SK-N-SH (cell line): Measurements from ENCODE around the gene GPX6. TPM values are rescaled to one million over a fixed set of nuclear protein-coding genes. Genes with fewer than 3 reads are reported as not detected.

ENCODE experiments used
- CTCF ChIA-PET: fragments of 300-600, 350-600 bp; formaldehyde crosslinking; extraction: SDS; loops from one replicate; lab custom pipeline; 2021; lab: Yijun Ruan, JAX
- POLR2A ChIA-PET: fragments of 350-600 bp; sonication (Branson Sonifier 250); formaldehyde crosslinking; extraction: SDS; loops from one replicate; lab custom pipeline; 2020; ENCODE audit warnings: antibody characterized with exemption, inconsistent platforms; lab: Yijun Ruan, JAX
- DNase-seq: peaks from one replicate; pipeline ENCODE4 v3.0.0; 2012
- H2AFZ ChIP-seq: fragments of 200-600 bp; sonication (generic); 2 replicates; pipeline ENCODE4 v1.8.1; 2016; ENCODE audit warnings: antibody characterized with exemption, mild to moderate bottlenecking, low read depth
- H3F3A ChIP-seq: fragments of 200-600 bp; sonication (generic); replicated peaks from 2 replicates; pipeline ENCODE3; 2016; ENCODE audit warnings: antibody characterized with exemption, mild to moderate bottlenecking; ENCODE audit not compliant: insufficient read depth
- H3K27ac ChIP-seq, 2 experiments: fragments of 200-500 bp in 1 of 2; fragments of 200-600 bp in 1 of 2; sonication (Bioruptor generic) in 1 of 2; sonication (generic), shearing (Covaris generic) in 1 of 2; 2 replicates each; pipeline versions ENCODE4 v1.5.1 to v1.6.1; 2014 to 2016; ENCODE audit warnings: low read depth in 2 of 2, inconsistent platforms in 1 of 2, low read length in 1 of 2, mild to moderate bottlenecking in 1 of 2, mixed read lengths in 1 of 2
- H3K27me3 ChIP-seq: fragments of 200-600 bp; sonication (generic), shearing (Covaris generic); 2 replicates; pipeline ENCODE4 v1.6.1; 2016; ENCODE audit warnings: mixed run types; ENCODE audit not compliant: insufficient read depth
- H3K36me3 ChIP-seq, 2 experiments: fragments of 200-500 bp in 1 of 2; fragments of 200-600 bp in 1 of 2; sonication (Bioruptor generic) in 1 of 2; sonication (generic) in 1 of 2; replicated peaks in 1 of 2; 2 replicates each; pipeline versions ENCODE3 to v1.5.1; 2014 to 2016; ENCODE audit warnings: low read length in 1 of 2, mild to moderate bottlenecking in 1 of 2; ENCODE audit not compliant: insufficient read depth in 2 of 2, control insufficient read depth in 1 of 2
- H3K4me1 ChIP-seq, 2 experiments: fragments of 200-500 bp in 1 of 2; fragments of 200-600 bp in 1 of 2; sonication (Bioruptor generic) in 1 of 2; sonication (generic), shearing (Covaris generic) in 1 of 2; 2 replicates each; pipeline versions ENCODE4 v1.5.1 to v1.6.1; 2014 to 2016; ENCODE audit warnings: low read depth in 1 of 2, low read length in 1 of 2, mixed run types in 1 of 2; ENCODE audit not compliant: insufficient read depth in 2 of 2, control insufficient read depth in 1 of 2
- H3K4me2 ChIP-seq: fragments of 200-600 bp; sonication (generic), shearing (Covaris generic); 2 replicates; pipeline ENCODE4 v1.6.1; 2017; ENCODE audit warnings: mixed run types
- H3K4me3 ChIP-seq, 2 experiments: fragments of 200-500 bp in 1 of 2; fragments of 200-600 bp in 1 of 2; sonication (Bioruptor generic) in 1 of 2; sonication (generic), shearing (Covaris generic) in 1 of 2; 2 replicates each; pipeline versions ENCODE4 v1.5.1 to v1.8.1; 2014 to 2016; ENCODE audit warnings: low read depth in 2 of 2, inconsistent platforms in 1 of 2, low read length in 1 of 2, mild to moderate bottlenecking in 1 of 2, mixed read lengths in 1 of 2, moderate library complexity in 1 of 2
- H3K79me2 ChIP-seq: fragments of 200-600 bp; sonication (generic); 2 replicates; pipeline ENCODE4 v1.8.1; 2017; ENCODE audit warnings: mild to moderate bottlenecking; ENCODE audit not compliant: insufficient read depth
- H3K9ac ChIP-seq: fragments of 200-600 bp; sonication (generic); 2 replicates; pipeline ENCODE4 v1.6.1; 2017; ENCODE audit warnings: mixed run types
- H3K9me2 ChIP-seq: fragments of 200-600 bp; sonication (generic); 2 replicates; pipeline ENCODE4 v1.6.1; 2017; ENCODE audit warnings: mixed run types
- H3K9me3 ChIP-seq: fragments of 200-600 bp; sonication (generic); 2 replicates; pipeline ENCODE4 v1.6.1; 2017; ENCODE audit warnings: mixed run types, mild to moderate bottlenecking, moderate library complexity
- H4K20me1 ChIP-seq: fragments of 200-600 bp; sonication (generic); 2 replicates; pipeline ENCODE4 v1.6.1; 2017; ENCODE audit warnings: mild to moderate bottlenecking, mixed run types; ENCODE audit not compliant: insufficient read depth
- CTCF ChIP-seq: fragments of 200-600 bp; sonication (generic); IDR thresholded peaks from 2 replicates; pipeline ENCODE4 v1.6.1; 2017; ENCODE audit warnings: antibody characterized with exemption, mild to moderate bottlenecking, moderate library complexity
- ELF1 ChIP-seq: IDR thresholded peaks from 2 replicates; pipeline ENCODE4 v1.4.0; 2012
- FOXM1 ChIP-seq: IDR thresholded peaks from 2 replicates; pipeline ENCODE4 v1.4.0; 2012; ENCODE audit warnings: low read depth, mild to moderate bottlenecking
- GATA2 ChIP-seq: sonication (generic); formaldehyde crosslinking; IDR thresholded peaks from 2 replicates; pipeline ENCODE4 v1.5.0; 2020; ENCODE audit warnings: mild to moderate bottlenecking, missing genetic modification reagents
- JUND ChIP-seq: IDR thresholded peaks from 2 replicates; pipeline ENCODE4 v1.4.0; 2012
- MAX ChIP-seq: IDR thresholded peaks from 2 replicates; pipeline ENCODE4 v1.4.0; 2012; ENCODE audit warnings: low read depth
- MEF2A ChIP-seq: IDR thresholded peaks from 2 replicates; pipeline ENCODE4 v1.4.0; 2012; ENCODE audit warnings: low read depth, borderline replicate concordance
- MXI1 ChIP-seq: IDR thresholded peaks from 2 replicates; pipeline ENCODE4 v1.6.1; 2012; ENCODE audit warnings: mild to moderate bottlenecking, low read depth, low read length, improper control_type of control experiment
- NFIC ChIP-seq: IDR thresholded peaks from 2 replicates; pipeline ENCODE4 v1.4.0; 2012; ENCODE audit warnings: borderline replicate concordance
- NRF1 ChIP-seq: IDR thresholded peaks from 2 replicates; pipeline ENCODE4 v1.6.1; 2012; ENCODE audit warnings: low read depth, mild to moderate bottlenecking, low read length
- POLR2AphosphoS5 ChIP-seq: IDR thresholded peaks from 2 replicates; pipeline ENCODE4 v1.6.1; 2012; ENCODE audit warnings: low read depth, low read length
- RCOR1 ChIP-seq: fragments of 150-350 bp; IDR thresholded peaks from 2 replicates; pipeline ENCODE4 v1.6.1; 2017; ENCODE audit warnings: antibody characterized with exemption, low read length
- RFX5 ChIP-seq: IDR thresholded peaks from 2 replicates; pipeline ENCODE4 v1.6.1; 2012; ENCODE audit warnings: mild to moderate bottlenecking, improper control_type of control experiment, low read length
- SIN3A ChIP-seq: IDR thresholded peaks from 2 replicates; pipeline ENCODE4 v1.6.1; 2012; ENCODE audit warnings: low read depth, mild to moderate bottlenecking, low read length, moderate library complexity, borderline replicate concordance
- SMC3 ChIP-seq: IDR thresholded peaks from 2 replicates; pipeline ENCODE4 v1.6.1; 2012; ENCODE audit warnings: low read depth, low read length, improper control_type of control experiment
- TCF12 ChIP-seq: IDR thresholded peaks from 2 replicates; pipeline ENCODE4 v1.4.0; 2012
- TEAD4 ChIP-seq: IDR thresholded peaks from 2 replicates; pipeline ENCODE4 v1.4.0; 2012; ENCODE audit warnings: mild to moderate bottlenecking, borderline replicate concordance; ENCODE audit not compliant: insufficient read depth
- USF1 ChIP-seq: IDR thresholded peaks from 2 replicates; pipeline ENCODE4 v1.4.0; 2012; ENCODE audit warnings: low read depth, borderline replicate concordance
- USF2 ChIP-seq: fragments of 150-350 bp; IDR thresholded peaks from 2 replicates; pipeline ENCODE4 v1.6.1; 2017; ENCODE audit warnings: antibody characterized with exemption, low read length, low read depth, borderline replicate concordance
- ZBTB33 ChIP-seq: IDR thresholded peaks from 2 replicates; pipeline ENCODE4 v1.4.0; 2012; ENCODE audit warnings: low read depth, borderline replicate concordance
- WGBS: methylation state at CpG from one replicate; pipeline ENCODE4 v1.1.6; 2017; ENCODE audit warnings: low lambda C conversion rate; 5-methylcytosine and 5-hydroxymethylcytosine counted together
- polyA plus RNA-seq, 3 experiments: library from polyadenylated mRNA; depleted of rRNA; stranded (reverse); fragments of >200 nt; gene quantifications; 2 replicates each; pipeline ENCODE4 v1.2.3, GENCODE V29; 2012

Gene GPX6
- polyA plus RNA-seq, 1 of the 3 experiments (the other 2 are of a cell fraction) = not detected

DNA sequence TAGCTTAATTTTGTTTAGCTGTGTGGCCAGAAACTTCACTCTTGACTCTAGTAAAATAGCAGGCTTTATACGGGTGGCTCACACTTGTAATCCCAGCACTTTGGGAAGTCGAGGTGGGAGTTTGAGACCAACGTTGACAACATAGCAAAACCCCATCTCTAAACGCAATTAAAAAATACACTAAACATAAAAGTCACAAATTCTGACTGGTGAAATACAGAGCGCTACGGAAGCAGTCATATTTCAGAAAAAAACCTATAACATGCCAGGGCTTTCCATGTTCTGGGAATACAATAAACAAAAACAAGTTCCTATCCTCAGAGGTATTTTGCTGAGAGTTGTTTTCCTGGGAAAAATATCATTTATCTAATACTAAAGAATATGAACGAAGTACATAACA is 47.5 kb downstream of the GPX6 start:
- Histone ChIP-seq H3F3A (no peaks in the 10 kb centered on the region), H3K27ac (no peak overlapping the region), H2AFZ (no peak overlapping the region), H3K4me3 (no peak overlapping the region), H3K27me3 (no peaks in the 10 kb centered on the region; the same call in 1 of the 2 replicates), H3K9me3 (no peaks in the 10 kb centered on the region), H3K9me2 (no peaks in the 10 kb centered on the region), H3K36me3 (no peaks in the 10 kb centered on the region), H3K9ac (no peak overlapping the region), H4K20me1 (no peaks in the 10 kb centered on the region), H3K4me1 (no peaks in the 10 kb centered on the region), H3K4me2 (no peak overlapping the region), H3K79me2 (no peaks in the 10 kb centered on the region)
- CTCF ChIA-PET = no interaction called here
- DNase-seq = no peak
- 34% methylated on average over 7 of the region's 7 CpGs for WGBS
- POLR2A ChIA-PET = no interaction called here
- no peak for TF ChIP-seq MAX
- no peak for TF ChIP-seq USF2
- TF ChIP-seq MEF2A = no peak

DNA sequence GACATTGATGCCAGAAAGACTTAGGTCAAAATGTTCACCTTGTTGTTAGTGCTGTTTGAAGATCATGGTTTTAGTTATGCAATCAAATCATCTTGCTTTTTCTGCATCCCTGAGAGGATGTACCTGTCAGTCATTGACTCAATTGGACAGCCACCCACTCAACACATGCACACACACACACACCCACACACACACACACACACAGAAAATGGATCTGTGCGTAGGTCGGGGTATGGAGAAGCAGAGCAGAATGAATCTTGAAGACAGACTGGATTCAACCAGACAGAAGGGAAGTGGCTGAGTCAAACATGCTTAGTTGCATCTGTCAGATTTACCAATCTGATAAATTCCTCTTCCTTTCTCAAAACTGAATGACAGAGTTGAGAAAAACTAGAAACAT is 53.2 kb downstream of the GPX6 start:
- Histone ChIP-seq H2AFZ (no peak overlapping the region), H3K4me1 (no peaks in the 10 kb centered on the region), H4K20me1 (no peaks in the 10 kb centered on the region), H3F3A (no peaks in the 10 kb centered on the region), H3K36me3 (no peaks in the 10 kb centered on the region), H3K4me2 (no peak overlapping the region), H3K9ac (no peak overlapping the region), H3K79me2 (no peaks in the 10 kb centered on the region), H3K27ac (no peak overlapping the region), H3K9me3 (no peaks in the 10 kb centered on the region), H3K4me3 (no peak overlapping the region), H3K9me2 (no peaks in the 10 kb centered on the region), H3K27me3 (peaks cover 5% of the 10 kb centered on the region; the same call in 1 of the 2 replicates)
- ChIA-PET CTCF (interaction anchor here (1.1 kb wide), 1 partner anchor 15 kb away, joined by 3 read pairs; no protein-coding TSS in a partner anchor), POLR2A (no interaction called here)
- no peak for DNase-seq
- 0% methylated on average over 2 of the region's 2 CpGs for WGBS
- TF ChIP-seq USF1 (no peak), SIN3A (no peak), FOXM1 (no peak), MXI1 (no peak), TEAD4 (no peak), JUND (no peak), NFIC (no peak), RFX5 (no peak), SMC3 (no peak), POLR2AphosphoS5 (no peak), ZBTB33 (no peak), ELF1 (no peak), CTCF (no peak), NRF1 (no peak), GATA2 (no peak), RCOR1 (no peak), MEF2A (no peak), TCF12 (no peak)
